ENCODE data around the gene CNTNAP5.
"Not testable (repeated sequence)": the region's sequence is repeated elsewhere in the genome, so short reads cannot be mapped to it uniquely, and the experiment has no call there.

Gene CNTNAP5

GRCh38 chr2:124317628-124318027 lies 292.5 kb downstream of the CNTNAP5 start:
- DNase-seq (ENCODE audit: low read depth in 2 of 3, low spot score in 2 of 3) = no peak

- no peak for DNase-seq (ENCODE audit: low read depth in 2 of 3, low spot score in 2 of 3)
These were observed 293.8 kb downstream of the CNTNAP5 start for GRCh38 chr2:124318913-124319312.

GRCh38 chr2:124319577-124319976 lies 294.5 kb downstream of the CNTNAP5 start:
- no peak for DNase-seq (ENCODE audit: low read depth in 2 of 3, low spot score in 2 of 3)

GRCh38 chr2:124320051-124320688 lies 295.1 kb downstream of the CNTNAP5 start:
- DNase-seq (ENCODE audit: low read depth in 2 of 3, low spot score in 2 of 3) = no peak

GRCh38 chr2:124323321-124323720 lies 298.2 kb downstream of the CNTNAP5 start:
- no peak for DNase-seq (ENCODE audit: low read depth in 2 of 3, low spot score in 2 of 3)

- no peak for DNase-seq (ENCODE audit: low read depth in 2 of 3, low spot score in 2 of 3)
These were observed 300.8 kb downstream of the CNTNAP5 start for GRCh38 chr2:124325667-124326440.

- no peak for DNase-seq (ENCODE audit: low read depth in 2 of 3, low spot score in 2 of 3)
These were observed 302.2 kb downstream of the CNTNAP5 start for GRCh38 chr2:124327303-124327702.

- no peak for DNase-seq (ENCODE audit: low read depth in 2 of 3, low spot score in 2 of 3)
These were observed 303.3 kb downstream of the CNTNAP5 start for GRCh38 chr2:124328397-124328796.

- DNase-seq (ENCODE audit: low read depth in 2 of 3, low spot score in 2 of 3) = no peak
These were observed 308.7 kb downstream of the CNTNAP5 start for GRCh38 chr2:124333784-124334183.

- no peak for DNase-seq (ENCODE audit: low read depth in 2 of 3, low spot score in 2 of 3)
These were observed 310.0 kb downstream of the CNTNAP5 start for GRCh38 chr2:124335058-124335457.

- no peak for DNase-seq (ENCODE audit: low read depth in 2 of 3, low spot score in 2 of 3)
These were observed 314.6 kb downstream of the CNTNAP5 start for GRCh38 chr2:124339709-124340108.

- no peak for DNase-seq (ENCODE audit: low read depth in 2 of 3, low spot score in 2 of 3)
These were observed 318.9 kb downstream of the CNTNAP5 start for GRCh38 chr2:124343827-124344498.

- DNase-seq (ENCODE audit: low read depth in 2 of 3, low spot score in 2 of 3) = no peak
These were observed 322.1 kb downstream of the CNTNAP5 start for GRCh38 chr2:124347209-124347608.

GRCh38 chr2:124353656-124354055 lies 328.6 kb downstream of the CNTNAP5 start:
- DNase-seq (ENCODE audit: low read depth in 2 of 3, low spot score in 2 of 3) = no peak

- DNase-seq (ENCODE audit: low read depth in 2 of 3, low spot score in 2 of 3) = no peak
These were observed 329.4 kb downstream of the CNTNAP5 start for GRCh38 chr2:124354466-124354865.

GRCh38 chr2:124361966-124362365 lies 336.9 kb downstream of the CNTNAP5 start:
- DNase-seq (ENCODE audit: low read depth in 2 of 3, low spot score in 2 of 3) = not testable (repeated sequence)

GRCh38 chr2:124369181-124369580 lies 344.1 kb downstream of the CNTNAP5 start:
- DNase-seq (ENCODE audit: low read depth in 2 of 3, low spot score in 2 of 3) = no peak

- no peak for DNase-seq (ENCODE audit: low read depth in 2 of 3, low spot score in 2 of 3)
These were observed 355.2 kb downstream of the CNTNAP5 start for GRCh38 chr2:124380221-124380749.

- DNase-seq (ENCODE audit: low read depth in 2 of 3, low spot score in 2 of 3) = no peak
These were observed 357.1 kb downstream of the CNTNAP5 start for GRCh38 chr2:124382067-124382618.

GRCh38 chr2:124395961-124396360 lies 370.9 kb downstream of the CNTNAP5 start:
- no peak for DNase-seq (ENCODE audit: low read depth in 2 of 3, low spot score in 2 of 3)

GRCh38 chr2:124402274-124402673 lies 377.2 kb downstream of the CNTNAP5 start:
- DNase-seq (ENCODE audit: low read depth in 2 of 3, low spot score in 2 of 3) = no peak
